ENCODE data around the gene ZBTB38. TPM values are rescaled to one million over a fixed set of nuclear protein-coding genes. Genes with fewer than 3 reads are reported as not detected.

ZBTB38 gene
- total RNA-seq, 1 donor from 2014 or later: 64.6 TPM

- H3K27ac Mint-ChIP-seq (ENCODE audit: unreplicated experiment): peak overlapping the region; percentile 76
- no peak overlapping the region for H3K4me3 Mint-ChIP-seq (ENCODE audit: unreplicated experiment)
- TF ChIP-seq, protein P1, sequence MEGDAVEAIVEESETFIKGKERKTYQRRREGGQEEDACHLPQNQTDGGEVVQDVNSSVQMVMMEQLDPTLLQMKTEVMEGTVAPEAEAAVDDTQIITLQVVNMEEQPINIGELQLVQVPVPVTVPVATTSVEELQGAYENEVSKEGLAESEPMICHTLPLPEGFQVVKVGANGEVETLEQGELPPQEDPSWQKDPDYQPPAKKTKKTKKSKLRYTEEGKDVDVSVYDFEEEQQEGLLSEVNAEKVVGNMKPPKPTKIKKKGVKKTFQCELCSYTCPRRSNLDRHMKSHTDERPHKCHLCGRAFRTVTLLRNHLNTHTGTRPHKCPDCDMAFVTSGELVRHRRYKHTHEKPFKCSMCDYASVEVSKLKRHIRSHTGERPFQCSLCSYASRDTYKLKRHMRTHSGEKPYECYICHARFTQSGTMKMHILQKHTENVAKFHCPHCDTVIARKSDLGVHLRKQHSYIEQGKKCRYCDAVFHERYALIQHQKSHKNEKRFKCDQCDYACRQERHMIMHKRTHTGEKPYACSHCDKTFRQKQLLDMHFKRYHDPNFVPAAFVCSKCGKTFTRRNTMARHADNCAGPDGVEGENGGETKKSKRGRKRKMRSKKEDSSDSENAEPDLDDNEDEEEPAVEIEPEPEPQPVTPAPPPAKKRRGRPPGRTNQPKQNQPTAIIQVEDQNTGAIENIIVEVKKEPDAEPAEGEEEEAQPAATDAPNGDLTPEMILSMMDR (IDR thresholded peaks at IDR 0.05): no peak
Observed at GRCh38 chr3:141406265-141406664, 38.0 kb downstream of the ZBTB38 start.

GRCh38 chr3:141407047-141407446 is 38.7 kb downstream of the ZBTB38 start:
- H3K4me3 Mint-ChIP-seq (ENCODE audit: unreplicated experiment): no peak overlapping the region
- peaks cover 61% of the 10 kb centered on the region for H3K4me1 Mint-ChIP-seq (ENCODE audit: low read depth)
- H3K9me3 Mint-ChIP-seq (ENCODE audit: low read depth): no peaks in the 10 kb centered on the region
- H3K27ac Mint-ChIP-seq (ENCODE audit: unreplicated experiment): no peak overlapping the region
- peaks cover 24% of the 10 kb centered on the region for H3K36me3 Mint-ChIP-seq (ENCODE audit: low read depth)
- TF ChIP-seq, protein P1 (IDR thresholded peaks at IDR 0.05): no peak
- no peaks in the 10 kb centered on the region for H3K27me3 Mint-ChIP-seq (ENCODE audit: low read depth)
- DNase-seq (ENCODE audit: low spot score): no peak

More at GRCh38 chr3:141406265-141406664, 38.0 kb downstream of the ZBTB38 start:
- no peak for DNase-seq (ENCODE audit: low spot score)
- Mint-ChIP-seq H3K36me3 (ENCODE audit: low read depth) (peaks cover 24% of the 10 kb centered on the region), H3K4me1 (ENCODE audit: low read depth) (peaks cover 58% of the 10 kb centered on the region), H3K9me3 (ENCODE audit: low read depth) (no peaks in the 10 kb centered on the region), H3K27me3 (ENCODE audit: low read depth) (no peaks in the 10 kb centered on the region)

GRCh38 chr3:141407825-141408224 is 39.5 kb downstream of the ZBTB38 start:
- H3K9me3 Mint-ChIP-seq (ENCODE audit: low read depth): no peaks in the 10 kb centered on the region
- H3K27me3 Mint-ChIP-seq (ENCODE audit: low read depth): no peaks in the 10 kb centered on the region
- no peak overlapping the region for H3K4me3 Mint-ChIP-seq (ENCODE audit: unreplicated experiment)
- H3K27ac Mint-ChIP-seq (ENCODE audit: unreplicated experiment): no peak overlapping the region
- H3K36me3 Mint-ChIP-seq (ENCODE audit: low read depth): peaks cover 24% of the 10 kb centered on the region
- TF ChIP-seq, protein P1 (IDR thresholded peaks at IDR 0.05): no peak
- peaks cover 67% of the 10 kb centered on the region for H3K4me1 Mint-ChIP-seq (ENCODE audit: low read depth)
- DNase-seq (ENCODE audit: low spot score): no peak

- H3K27ac Mint-ChIP-seq (ENCODE audit: unreplicated experiment): no peak overlapping the region
- peaks cover 71% of the 10 kb centered on the region for H3K4me1 Mint-ChIP-seq (ENCODE audit: low read depth)
- no peaks in the 10 kb centered on the region for H3K27me3 Mint-ChIP-seq (ENCODE audit: low read depth)
- no peak overlapping the region for H3K4me3 Mint-ChIP-seq (ENCODE audit: unreplicated experiment)
- H3K36me3 Mint-ChIP-seq (ENCODE audit: low read depth): peaks cover 28% of the 10 kb centered on the region
- TF ChIP-seq, protein P1 (IDR thresholded peaks at IDR 0.05): no peak
- H3K9me3 Mint-ChIP-seq (ENCODE audit: low read depth): no peaks in the 10 kb centered on the region
- no peak for DNase-seq (ENCODE audit: low spot score)
Observed at GRCh38 chr3:141408596-141408995, 40.3 kb downstream of the ZBTB38 start.

- H3K36me3 Mint-ChIP-seq (ENCODE audit: low read depth): peaks cover 30% of the 10 kb centered on the region
- peaks cover 77% of the 10 kb centered on the region for H3K4me1 Mint-ChIP-seq (ENCODE audit: low read depth)
- H3K27me3 Mint-ChIP-seq (ENCODE audit: low read depth): no peaks in the 10 kb centered on the region
Observed at GRCh38 chr3:141409940-141410241, 41.6 kb downstream of the ZBTB38 start.

More at GRCh38 chr3:141409940-141410241, 41.6 kb downstream of the ZBTB38 start:
- H3K27ac Mint-ChIP-seq (ENCODE audit: unreplicated experiment): peak overlapping the region; percentile 80
- no peak overlapping the region for H3K4me3 Mint-ChIP-seq (ENCODE audit: unreplicated experiment)
- no peak for DNase-seq (ENCODE audit: low spot score)
- H3K9me3 Mint-ChIP-seq (ENCODE audit: low read depth): no peaks in the 10 kb centered on the region
- TF ChIP-seq, protein P1 (IDR thresholded peaks at IDR 0.05): no peak

Measured in chondrocyte (in vitro differentiated cells).